ENCODE data around the gene SLC3A2. TPM values are rescaled to one million over a fixed set of nuclear protein-coding genes. Genes with fewer than 3 reads are reported as not detected.
"Not testable (repeated sequence)": the region's sequence is repeated elsewhere in the genome, so short reads cannot be mapped to it uniquely, and the experiment has no call there.

Gene SLC3A2
- total RNA-seq, 1 donor from 2014 or later = 57.9 TPM

- DNase-seq (ENCODE audit: low read depth in 2 of 2) = no peak
These were observed 46.2 kb downstream of the SLC3A2 start for GRCh38 chr11:62926680-62927455.

DNA sequence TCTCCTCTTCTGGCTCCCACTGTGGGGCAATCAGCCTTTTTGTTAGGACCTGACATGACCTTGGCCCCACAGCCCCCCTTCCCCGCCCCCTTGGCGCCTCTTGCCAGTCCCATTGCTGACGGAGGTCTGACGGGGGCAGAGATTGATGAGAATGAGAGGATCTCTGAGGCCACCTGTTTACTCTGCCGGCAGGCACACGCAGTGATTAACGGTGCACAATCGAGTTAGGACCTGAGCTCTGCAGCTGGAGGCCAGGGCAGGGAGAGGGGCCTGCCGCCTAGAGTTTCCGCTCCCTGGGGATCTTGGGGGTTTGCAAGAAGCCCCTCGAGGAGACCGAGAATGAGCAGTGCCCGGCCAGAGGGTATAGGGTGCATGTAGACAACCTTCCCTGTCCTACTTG lies 47.3 kb downstream of the SLC3A2 start:
- no peak for DNase-seq (ENCODE audit: low read depth in 2 of 2)

DNA sequence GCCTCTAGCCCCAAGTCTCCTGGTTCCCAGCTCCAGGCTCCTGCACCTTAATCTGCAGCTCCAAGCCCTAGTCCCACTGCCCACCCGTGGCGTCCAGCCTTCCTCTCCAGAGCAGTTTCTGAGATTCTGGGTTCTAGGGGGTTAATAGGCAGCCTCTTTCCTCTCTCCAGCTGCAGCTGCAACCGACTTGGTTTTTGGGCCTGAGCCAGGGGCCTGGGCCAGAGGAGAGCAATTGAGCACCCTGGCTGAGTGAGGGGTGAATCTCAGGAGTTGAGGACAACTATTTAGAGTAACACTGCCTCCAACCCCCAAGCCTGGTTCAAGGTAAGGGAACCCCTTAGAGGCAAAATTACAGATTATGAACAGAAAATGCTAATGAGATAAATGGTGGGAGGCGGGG lies 49.5 kb downstream of the SLC3A2 start:
- DNase-seq (ENCODE audit: low read depth in 2 of 2) = no peak

- DNase-seq (ENCODE audit: low read depth in 2 of 2) = no peak
These were observed 50.0 kb downstream of the SLC3A2 start for GRCh38 chr11:62930666-62931065.

- DNase-seq (ENCODE audit: low read depth in 2 of 2) = no peak
These were observed 51.0 kb downstream of the SLC3A2 start for GRCh38 chr11:62931499-62932278.

- no peak for DNase-seq (ENCODE audit: low read depth in 2 of 2)
These were observed 52.6 kb downstream of the SLC3A2 start for GRCh38 chr11:62933285-62933684.

GRCh38 chr11:62933750-62934495 lies 53.2 kb downstream of the SLC3A2 start:
- no peak for DNase-seq (ENCODE audit: low read depth in 2 of 2)

GRCh38 chr11:62934496-62934785 lies 53.7 kb downstream of the SLC3A2 start:
- DNase-seq (ENCODE audit: low read depth in 2 of 2) = no peak

DNA sequence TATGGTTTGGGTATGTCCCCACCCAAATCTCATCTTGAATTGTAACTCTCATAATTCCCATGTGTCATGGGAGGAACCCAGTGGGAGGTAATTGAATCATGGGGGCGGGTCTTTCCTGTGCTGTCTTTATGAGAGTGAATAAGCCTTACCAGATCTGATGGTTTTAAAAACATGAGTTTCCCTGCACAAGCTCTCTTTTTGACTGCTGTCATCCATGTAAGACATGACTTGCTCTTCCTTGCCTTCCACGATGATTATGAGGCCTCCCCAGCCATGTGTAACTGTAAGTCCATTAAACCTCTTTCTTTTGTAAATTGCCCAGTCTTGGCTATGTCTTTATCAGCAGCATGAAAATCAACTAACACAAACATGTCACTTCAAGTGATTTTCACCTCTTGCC lies 56.8 kb downstream of the SLC3A2 start:
- not testable (repeated sequence) for DNase-seq (ENCODE audit: low read depth in 2 of 2)

Other genes with a start within 250 kb of the SLC3A2 start
- gene GANAB, start 234.3 kb upstream of the SLC3A2 start, total RNA-seq = 170 and 189 TPM in 2 replicates
- gene INTS5, start 227.6 kb upstream of the SLC3A2 start, total RNA-seq = 13.5 and 19.6 TPM in 2 replicates
- gene C11orf98, start 215.7 kb upstream of the SLC3A2 start, total RNA-seq = 25.5 and 37.5 TPM in 2 replicates
- gene CSKMT, start 215.6 kb upstream of the SLC3A2 start, total RNA-seq = 4.8 and 6.3 TPM in 2 replicates
- 8.3 and 9.9 TPM in 2 replicates for gene UQCC3, start 209.2 kb upstream of the SLC3A2 start, total RNA-seq
- gene LBHD1, start 208.6 kb upstream of the SLC3A2 start, total RNA-seq = 1.5 and 1.6 TPM in 2 replicates
- 126 and 131 TPM in 2 replicates for gene UBXN1, start 201.8 kb upstream of the SLC3A2 start, total RNA-seq
- gene LRRN4CL, start 191.4 kb upstream of the SLC3A2 start, total RNA-seq = 0.22 and 0.60 TPM in 2 replicates
- 17.7 and 26.4 TPM in 2 replicates for gene BSCL2, start 173.5 kb upstream of the SLC3A2 start, total RNA-seq
- gene GNG3, start 173.2 kb upstream of the SLC3A2 start, total RNA-seq = not detected in 2 replicates
- gene HNRNPUL2, start 153.4 kb upstream of the SLC3A2 start, total RNA-seq = 7.0 and 9.7 TPM in 2 replicates
- gene TTC9C, start 152.4 kb upstream of the SLC3A2 start, total RNA-seq = 23.4 and 24.6 TPM in 2 replicates
- gene ZBTB3, start 126.7 kb upstream of the SLC3A2 start, total RNA-seq = 7.4 and 11.7 TPM in 2 replicates
- 58.0 and 60.7 TPM in 2 replicates for gene POLR2G, start 119.3 kb upstream of the SLC3A2 start, total RNA-seq
- gene TAF6L, start 109.5 kb upstream of the SLC3A2 start, total RNA-seq = 19.8 and 31.9 TPM in 2 replicates
- gene TMEM179B, start 93.5 kb upstream of the SLC3A2 start, total RNA-seq = 20.3 and 39.3 TPM in 2 replicates
- gene TMEM223, start 88.9 kb upstream of the SLC3A2 start, total RNA-seq = 8.7 and 13.5 TPM in 2 replicates
- gene NXF1, start 75.5 kb upstream of the SLC3A2 start, total RNA-seq = 7.6 and 12.3 TPM in 2 replicates
- gene STX5, start 48.8 kb upstream of the SLC3A2 start, total RNA-seq = 29.4 and 33.3 TPM in 2 replicates
- gene TEX54, start 48.1 kb upstream of the SLC3A2 start, total RNA-seq = not detected in 2 replicates
- gene WDR74, start 41.3 kb upstream of the SLC3A2 start, total RNA-seq = 75.4 and 81.7 TPM in 2 replicates
- not detected in 2 replicates for gene CHRM1, start 40.5 kb downstream of the SLC3A2 start, total RNA-seq
- gene SLC22A6, start 104.1 kb downstream of the SLC3A2 start, total RNA-seq = not detected in 2 replicates
- not detected in 2 replicates for gene SLC22A8, start 134.9 kb downstream of the SLC3A2 start, total RNA-seq

Measured in lung microvascular endothelial cell (primary cell).